ENCODE results near the gene XYLB.

The XYLB gene

GRCh38 chr3:38392604-38393163, 46.1 kb downstream of the XYLB start:
- Histone ChIP-seq H3K4me3 (replicated peaks; ENCODE audit: low read depth, low read length) (no peak overlapping the region), H3K36me3 (ENCODE audit: control insufficient read depth, insufficient read depth, low read length) (no peaks in the 10 kb centered on the region), H3K27me3 (replicated peaks; ENCODE audit: control insufficient read depth, insufficient read depth, low read length) (no peaks in the 10 kb centered on the region)
- TF ChIP-seq CTCF (IDR thresholded peaks at IDR 0.05; ENCODE audit: insufficient read depth, low read length, poor library complexity, severe bottlenecking): no peak
- DNase-seq (ENCODE audit: extremely low read depth, insufficient read length): no peak

- no peak for TF ChIP-seq CTCF (IDR thresholded peaks at IDR 0.05; ENCODE audit: insufficient read depth, low read length, poor library complexity, severe bottlenecking)
- DNase-seq (ENCODE audit: extremely low read depth, insufficient read length): no peak
- no peaks in the 10 kb centered on the region for H3K36me3 ChIP-seq (ENCODE audit: control insufficient read depth, insufficient read depth, low read length)
Observed at GRCh38 chr3:38396239-38396638, 49.7 kb downstream of the XYLB start.

GRCh38 chr3:38396861-38397260, 50.3 kb downstream of the XYLB start:
- Histone ChIP-seq H3K4me3 (replicated peaks; ENCODE audit: low read depth, low read length) (no peak overlapping the region), H3K36me3 (ENCODE audit: control insufficient read depth, insufficient read depth, low read length) (no peaks in the 10 kb centered on the region), H3K27me3 (replicated peaks; ENCODE audit: control insufficient read depth, insufficient read depth, low read length) (no peaks in the 10 kb centered on the region)
- TF ChIP-seq CTCF (IDR thresholded peaks at IDR 0.05; ENCODE audit: insufficient read depth, low read length, poor library complexity, severe bottlenecking): no peak
- no peak for DNase-seq (ENCODE audit: extremely low read depth, insufficient read length)

More at GRCh38 chr3:38396239-38396638, 49.7 kb downstream of the XYLB start:
- H3K4me3 ChIP-seq (replicated peaks; ENCODE audit: low read depth, low read length): no peak overlapping the region
- no peaks in the 10 kb centered on the region for H3K27me3 ChIP-seq (replicated peaks; ENCODE audit: control insufficient read depth, insufficient read depth, low read length)

GRCh38 chr3:38397320-38397719, 50.7 kb downstream of the XYLB start:
- no peaks in the 10 kb centered on the region for H3K36me3 ChIP-seq (ENCODE audit: control insufficient read depth, insufficient read depth, low read length)
- H3K27me3 ChIP-seq (replicated peaks; ENCODE audit: control insufficient read depth, insufficient read depth, low read length): no peaks in the 10 kb centered on the region
- no peak for TF ChIP-seq CTCF (IDR thresholded peaks at IDR 0.05; ENCODE audit: insufficient read depth, low read length, poor library complexity, severe bottlenecking)
- DNase-seq (ENCODE audit: extremely low read depth, insufficient read length): no peak
- H3K4me3 ChIP-seq (replicated peaks; ENCODE audit: low read depth, low read length): no peak overlapping the region

GRCh38 chr3:38401246-38401962, 54.8 kb downstream of the XYLB start:
- TF ChIP-seq CTCF (IDR thresholded peaks at IDR 0.05; ENCODE audit: insufficient read depth, low read length, poor library complexity, severe bottlenecking): no peak
- DNase-seq (ENCODE audit: extremely low read depth, insufficient read length): no peak
- no peak overlapping the region for H3K4me3 ChIP-seq (replicated peaks; ENCODE audit: low read depth, low read length)
- H3K27me3 ChIP-seq (replicated peaks; ENCODE audit: control insufficient read depth, insufficient read depth, low read length): no peaks in the 10 kb centered on the region
- no peaks in the 10 kb centered on the region for H3K36me3 ChIP-seq (ENCODE audit: control insufficient read depth, insufficient read depth, low read length)
